H9 (cell line): ENCODE measurements around the gene PRMT7. TPM values are rescaled to one million over a fixed set of nuclear protein-coding genes. Genes with fewer than 3 reads are reported as not detected.
A peak's percentile ranks its signal among the peaks of the same experiment; 100 is the strongest.

Experiments used
- DNase-seq: peaks from one replicate; pipeline ENCODE4 v3.0.0-alpha.2; 2017
- H2AFZ ChIP-seq: one replicate; pipeline ENCODE4 v1.6.1; 2013; ENCODE audit warnings: mild to moderate bottlenecking, low read length, control low read depth, moderate library complexity
- H2AK5ac ChIP-seq: 2 replicates; pipeline ENCODE4 v1.6.1; 2013; ENCODE audit warnings: low read length, control low read depth, mixed read lengths; ENCODE audit not compliant: insufficient read length
- H2BK120ac ChIP-seq: one replicate; pipeline ENCODE4 v1.6.1; 2013; ENCODE audit warnings: low read depth, mild to moderate bottlenecking, low read length, control low read depth, inconsistent platforms; ENCODE audit not compliant: poor library complexity, severe bottlenecking
- H2BK12ac ChIP-seq: 2 replicates; pipeline ENCODE4 v1.6.1; 2013; ENCODE audit warnings: low read length, control low read depth, mixed read lengths, low read depth; ENCODE audit not compliant: insufficient read length
- H2BK15ac ChIP-seq: 2 replicates; pipeline ENCODE4 v1.6.1; 2013; ENCODE audit warnings: low read depth, low read length, control low read depth
- H2BK20ac ChIP-seq: one replicate; pipeline ENCODE4 v1.6.1; 2013; ENCODE audit warnings: low read depth, mild to moderate bottlenecking, low read length, control low read depth, inconsistent platforms; ENCODE audit not compliant: poor library complexity, severe bottlenecking
- H2BK5ac ChIP-seq: 2 replicates; pipeline ENCODE4 v1.6.1; 2013; ENCODE audit warnings: low read length, control low read depth, mixed read lengths; ENCODE audit not compliant: insufficient read length
- H3K14ac ChIP-seq: 2 replicates; pipeline ENCODE4 v1.6.1; 2013; ENCODE audit warnings: low read length, control low read depth; ENCODE audit not compliant: insufficient read depth
- H3K18ac ChIP-seq: 2 replicates; pipeline ENCODE4 v1.6.1; 2013; ENCODE audit warnings: low read depth, mild to moderate bottlenecking, mixed read lengths, low read length, control low read depth; ENCODE audit not compliant: insufficient read length
- H3K23ac ChIP-seq: 2 replicates; pipeline ENCODE4 v1.6.1; 2013; ENCODE audit warnings: low read length, control low read depth, mixed read lengths, low read depth; ENCODE audit not compliant: insufficient read length
- H3K23me2 ChIP-seq: 2 replicates; pipeline ENCODE4 v1.6.1; 2013; ENCODE audit warnings: low read depth, mild to moderate bottlenecking, mixed read lengths, low read length, control low read depth; ENCODE audit not compliant: insufficient read length, poor library complexity, severe bottlenecking
- H3K27ac ChIP-seq: 2 replicates; pipeline ENCODE4 v1.5.1; 2013; ENCODE audit warnings: low read length, control low read depth, mixed read lengths, low read depth; ENCODE audit not compliant: insufficient read length
- H3K27me3 ChIP-seq: 2 replicates; pipeline ENCODE4 v1.6.1; 2013; ENCODE audit warnings: low read length, control low read depth, inconsistent platforms; ENCODE audit not compliant: insufficient read depth
- H3K4ac ChIP-seq: 2 replicates; pipeline ENCODE4 v1.6.1; 2013; ENCODE audit warnings: low read depth, mild to moderate bottlenecking, control low read depth, inconsistent platforms, low read length, moderate library complexity
- H3K4me1 ChIP-seq: 2 replicates; pipeline ENCODE4 v1.6.1; 2013; ENCODE audit warnings: low read length, control low read depth, inconsistent platforms; ENCODE audit not compliant: insufficient read depth
- H3K4me2 ChIP-seq: 2 replicates; pipeline ENCODE4 v1.6.1; 2013; ENCODE audit warnings: low read length, control low read depth, mixed read lengths; ENCODE audit not compliant: insufficient read length, insufficient read depth
- H3K56ac ChIP-seq: 2 replicates; pipeline ENCODE4 v1.6.1; 2013; ENCODE audit warnings: low read depth, mild to moderate bottlenecking, mixed read lengths, low read length, control low read depth; ENCODE audit not compliant: insufficient read length
- H3K79me1 ChIP-seq: 2 replicates; pipeline ENCODE4 v1.6.1; 2013; ENCODE audit warnings: low read depth, mild to moderate bottlenecking, moderate library complexity, low read length, control low read depth, inconsistent platforms; ENCODE audit not compliant: insufficient read depth, poor library complexity, severe bottlenecking
- H3K79me2 ChIP-seq: 2 replicates; pipeline ENCODE4 v1.6.1; 2013; ENCODE audit warnings: low read length, control low read depth, inconsistent platforms; ENCODE audit not compliant: insufficient read depth
- H3K9ac ChIP-seq: 2 replicates; pipeline ENCODE4 v1.6.1; 2013; ENCODE audit warnings: low read length, control low read depth, mixed read lengths; ENCODE audit not compliant: insufficient read length; ENCODE audit errors: extremely low read depth
- H3K9me3 ChIP-seq: one replicate; pipeline ENCODE4 v1.6.1; 2013; ENCODE audit warnings: low read depth, low read length, inconsistent platforms; ENCODE audit not compliant: control insufficient read depth
- H3T11ph ChIP-seq: one replicate; pipeline ENCODE4 v1.6.1; 2013; ENCODE audit warnings: mild to moderate bottlenecking, low read length, control low read depth, inconsistent platforms
- H4K20me1 ChIP-seq: one replicate; pipeline ENCODE4 v1.6.1; 2013; ENCODE audit not compliant: control insufficient read depth, insufficient read length, insufficient read depth
- H4K5ac ChIP-seq: 2 replicates; pipeline ENCODE4 v1.6.1; 2013; ENCODE audit warnings: low read depth, mild to moderate bottlenecking, mixed read lengths, low read length, control low read depth; ENCODE audit not compliant: insufficient read length
- H4K8ac ChIP-seq: replicated peaks from 2 replicates; pipeline ENCODE4 v1.6.1; 2013; ENCODE audit warnings: low read length, control low read depth, mixed read lengths, low read depth; ENCODE audit not compliant: insufficient read length
- H4K91ac ChIP-seq: 2 replicates; pipeline ENCODE4 v1.6.1; 2013; ENCODE audit warnings: low read depth, mild to moderate bottlenecking, moderate library complexity, mixed read lengths, low read length, control low read depth; ENCODE audit not compliant: insufficient read length
- H3K27ac Mint-ChIP-seq, 3 experiments: 2 replicates in 2 of 3; 3 replicates in 1 of 3; pipeline ENCODE4 v1.8.0; 2020 to 2021; ENCODE audit warnings: mixed read lengths in 3 of 3, mild to moderate bottlenecking in 1 of 3, moderate library complexity in 1 of 3
- H3K27me3 Mint-ChIP-seq: 2 replicates; pipeline ENCODE4 v1.8.0; 2021; ENCODE audit warnings: low read depth, mild to moderate bottlenecking, moderate library complexity, mixed read lengths
- H3K36me3 Mint-ChIP-seq, 3 experiments: 2 replicates in 2 of 3; 3 replicates in 1 of 3; pipeline ENCODE4 v1.8.0; 2020 to 2021; ENCODE audit warnings: low read depth in 3 of 3, mixed read lengths in 3 of 3; ENCODE audit not compliant: insufficient read depth in 1 of 3
- H3K4me1 Mint-ChIP-seq, 2 experiments: 2 replicates each; pipeline ENCODE4 v1.8.0; 2020; ENCODE audit warnings: mixed read lengths in 2 of 2
- H3K4me3 Mint-ChIP-seq, 2 experiments: 2 replicates in 1 of 2; 3 replicates in 1 of 2; pipeline ENCODE4 v1.8.0; 2020 to 2021; ENCODE audit warnings: mild to moderate bottlenecking in 2 of 2, mixed read lengths in 2 of 2, moderate library complexity in 1 of 2
- H3K9me3 Mint-ChIP-seq, 2 experiments: 2 replicates in 1 of 2; 3 replicates in 1 of 2; pipeline ENCODE4 v1.8.0; 2020; ENCODE audit warnings: mild to moderate bottlenecking in 2 of 2, mixed read lengths in 2 of 2, moderate library complexity in 1 of 2
- CTCF ChIP-seq: fragments of 200-600 bp; sonication (generic); conservative IDR thresholded peaks from 3 replicates; pipeline ENCODE4 v1.8.0; 2021; ENCODE audit warnings: antibody characterized with exemption, mild to moderate bottlenecking
- WGBS: extraction: QIAGEN DNeasy Blood & Tissue Kit; methylation state at CpG from one replicate; pipeline ENCODE4 v1.1.7; 2013; ENCODE audit warnings: missing lambda C conversion rate, low lambda C conversion rate, mixed read lengths; ENCODE audit not compliant: insufficient read length; ENCODE audit errors: extremely low coverage; 5-methylcytosine and 5-hydroxymethylcytosine counted together
- total RNA-seq: library from RNA; stranded (reverse); gene quantifications from 2 replicates; pipeline ENCODE4 v1.2.1, GENCODE V29; 2021

The PRMT7 gene
- total RNA-seq, 1 experiment from 2014 or later: 56.6 TPM

DNA sequence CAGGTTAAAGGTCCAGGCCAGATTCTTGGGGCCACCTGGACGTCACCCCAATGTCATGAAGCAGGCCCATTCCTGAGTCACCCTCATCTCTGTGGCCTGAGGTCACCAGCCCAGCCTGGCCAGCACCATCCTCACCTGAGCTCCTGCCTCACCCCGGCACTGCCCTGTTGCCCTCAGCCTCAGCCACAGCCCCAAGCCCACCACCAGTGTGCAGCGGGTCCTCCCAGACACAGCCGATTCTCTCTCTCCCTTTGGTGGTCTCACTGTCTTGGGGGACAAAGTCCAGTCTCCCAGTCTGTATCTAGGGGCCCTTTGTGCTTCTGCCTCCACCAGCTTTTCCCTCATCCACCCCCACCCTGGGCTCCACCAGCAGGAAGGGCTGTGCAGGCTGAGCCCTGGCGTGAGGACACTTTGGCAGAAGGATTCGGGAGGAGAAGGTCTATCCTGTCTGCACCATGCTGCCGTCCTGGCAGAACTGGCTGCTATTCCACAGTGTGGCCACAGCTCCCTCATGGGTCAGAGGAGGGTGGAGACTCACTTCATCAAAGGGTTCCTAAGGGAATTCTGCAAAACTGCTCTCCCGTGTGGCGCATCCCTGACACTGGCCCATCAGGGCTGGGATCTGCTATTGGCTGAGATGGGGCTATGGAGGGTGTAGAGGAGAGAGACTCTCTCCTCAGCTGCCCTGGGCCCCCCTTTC lies 64.3 kb downstream of the PRMT7 start:
- no peaks in the 10 kb centered on the region for H3K23me2 ChIP-seq
- H3K14ac ChIP-seq: no peak overlapping the region
- Mint-ChIP-seq H3K9me3 (no peaks in the 10 kb centered on the region), H3K27me3 (peaks cover 20% of the 10 kb centered on the region), H3K36me3 (no peaks in the 10 kb centered on the region), H3K4me3 (no peak overlapping the region), H3K4me1 (peaks cover 2 to 13% of the 10 kb centered on the region in 2 experiments; a peak in 3 of 4 replicates), H3K27ac (peak overlapping the region in 1 of 3 experiments; percentile 49; a peak in 1 of 7 replicates)
- TF ChIP-seq CTCF: no peak
- no peak overlapping the region for H4K91ac ChIP-seq
- no peaks in the 10 kb centered on the region for H3K27me3 ChIP-seq
- H2BK20ac ChIP-seq: no peak overlapping the region
- no peaks in the 10 kb centered on the region for H3K79me2 ChIP-seq
- H3K9ac ChIP-seq: no peak overlapping the region
- H3K18ac ChIP-seq: no peak overlapping the region
- H4K8ac ChIP-seq: no peak overlapping the region
- H2BK15ac ChIP-seq: no peak overlapping the region
- H3K4me1 ChIP-seq: no peaks in the 10 kb centered on the region
- no peaks in the 10 kb centered on the region for H4K20me1 ChIP-seq
- H3K4me2 ChIP-seq: no peak overlapping the region
- no peak overlapping the region for H4K5ac ChIP-seq
- no peak overlapping the region for H2BK12ac ChIP-seq
- no peak for DNase-seq
- H3K27ac ChIP-seq: no peak overlapping the region
- no CpG with 5 or more reads among the region's 9 CpGs for WGBS
- H3K56ac ChIP-seq: no peak overlapping the region
- H2BK5ac ChIP-seq: no peak overlapping the region
- H2AFZ ChIP-seq: no peak overlapping the region
- H3K9me3 ChIP-seq: no peaks in the 10 kb centered on the region
- no peaks in the 10 kb centered on the region for H3K79me1 ChIP-seq
- no peak overlapping the region for H2BK120ac ChIP-seq
- H3K23ac ChIP-seq: no peak overlapping the region
- no peak overlapping the region for H3K4ac ChIP-seq
- H2AK5ac ChIP-seq: no peak overlapping the region
- H3T11ph ChIP-seq: no peak overlapping the region
